RWPE2 (cell line): ENCODE measurements around the gene PARP6.
"Not testable (repeated sequence)": the region's sequence is repeated elsewhere in the genome, so short reads cannot be mapped to it uniquely, and the experiment has no call there.

ENCODE experiments used
- ATAC-seq: fragments of 200-7000 bp; cut with Tn5 transposase; 3 replicates; pipeline ENCODE4 v1.9.1; 2021; ENCODE audit warnings: low read depth
- DNase-seq: peaks from one replicate; pipeline ENCODE4 v3.0.0-alpha.2; 2020; ENCODE audit warnings: low spot score
- H3K27ac ChIP-seq: fragments of 450-650 bp; 2 replicates; pipeline ENCODE4 v1.5.1; 2017; ENCODE audit warnings: mild to moderate bottlenecking; ENCODE audit not compliant: poor library complexity, severe bottlenecking
- H3K27me3 ChIP-seq: fragments of 250-450 bp; sonication (Bioruptor Pico); 2 replicates; pipeline ENCODE4 v1.5.1; 2021; ENCODE audit warnings: mild to moderate bottlenecking, moderate library complexity; ENCODE audit not compliant: insufficient read depth, poor library complexity, severe bottlenecking
- H3K36me3 ChIP-seq: fragments of 250-450 bp; sonication (Bioruptor Pico); 2 replicates; pipeline ENCODE4 v1.5.1; 2020; ENCODE audit warnings: low read depth, mild to moderate bottlenecking, moderate library complexity
- H3K4me1 ChIP-seq: fragments of 250-450 bp; sonication (Bioruptor Pico); 2 replicates; pipeline ENCODE4 v1.5.1; 2021; ENCODE audit warnings: mild to moderate bottlenecking, moderate library complexity; ENCODE audit not compliant: insufficient read depth, poor library complexity, severe bottlenecking
- H3K4me3 ChIP-seq: fragments of 250-450 bp; sonication (Bioruptor Pico); 2 replicates; pipeline ENCODE4 v1.5.1; 2021; ENCODE audit warnings: mild to moderate bottlenecking, moderate library complexity; ENCODE audit not compliant: severe bottlenecking
- H3K9me3 ChIP-seq: fragments of 250-450 bp; sonication (Bioruptor Pico); 2 replicates; pipeline ENCODE4 v1.5.1; 2021; ENCODE audit warnings: mild to moderate bottlenecking, moderate library complexity; ENCODE audit not compliant: severe bottlenecking
- TF ChIP-seq, protein P1 (sequence below): fragments of 450-650 bp; IDR thresholded peaks from one replicate; pipeline ENCODE4 v1.5.1; 2017; ENCODE audit warnings: mild to moderate bottlenecking, moderate library complexity; ENCODE audit not compliant: poor library complexity, severe bottlenecking

PARP6 gene

DNA sequence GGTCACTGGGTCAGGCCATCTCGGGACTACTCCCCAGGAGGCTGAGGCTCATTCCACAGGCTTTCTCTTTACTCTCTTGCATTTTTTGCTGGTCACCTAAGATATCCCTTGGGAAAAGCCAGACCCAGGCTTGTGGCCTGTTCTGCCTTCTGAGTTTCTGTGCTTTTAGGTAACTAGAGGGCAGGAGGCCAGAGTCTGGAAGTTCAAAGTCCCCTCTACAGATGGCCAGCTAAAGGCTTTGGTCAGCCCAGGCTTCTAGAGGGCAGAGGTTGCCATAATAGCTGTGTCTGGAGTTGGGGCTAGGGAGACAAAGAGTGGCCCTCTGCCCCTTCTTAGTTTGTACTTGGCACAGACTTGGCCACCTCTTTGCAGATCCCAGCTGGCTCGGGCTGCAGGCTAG is 8.4 kb upstream of the PARP6 start:
- Histone ChIP-seq H3K27me3 (no peaks in the 10 kb centered on the region), H3K27ac (no peak overlapping the region), H3K4me1 (peaks cover 7% of the 10 kb centered on the region), H3K9me3 (no peaks in the 10 kb centered on the region), H3K36me3 (no peaks in the 10 kb centered on the region), H3K4me3 (no peak overlapping the region)
- DNase-seq (no peak), ATAC-seq (no peak)
- TF ChIP-seq, protein P1, sequence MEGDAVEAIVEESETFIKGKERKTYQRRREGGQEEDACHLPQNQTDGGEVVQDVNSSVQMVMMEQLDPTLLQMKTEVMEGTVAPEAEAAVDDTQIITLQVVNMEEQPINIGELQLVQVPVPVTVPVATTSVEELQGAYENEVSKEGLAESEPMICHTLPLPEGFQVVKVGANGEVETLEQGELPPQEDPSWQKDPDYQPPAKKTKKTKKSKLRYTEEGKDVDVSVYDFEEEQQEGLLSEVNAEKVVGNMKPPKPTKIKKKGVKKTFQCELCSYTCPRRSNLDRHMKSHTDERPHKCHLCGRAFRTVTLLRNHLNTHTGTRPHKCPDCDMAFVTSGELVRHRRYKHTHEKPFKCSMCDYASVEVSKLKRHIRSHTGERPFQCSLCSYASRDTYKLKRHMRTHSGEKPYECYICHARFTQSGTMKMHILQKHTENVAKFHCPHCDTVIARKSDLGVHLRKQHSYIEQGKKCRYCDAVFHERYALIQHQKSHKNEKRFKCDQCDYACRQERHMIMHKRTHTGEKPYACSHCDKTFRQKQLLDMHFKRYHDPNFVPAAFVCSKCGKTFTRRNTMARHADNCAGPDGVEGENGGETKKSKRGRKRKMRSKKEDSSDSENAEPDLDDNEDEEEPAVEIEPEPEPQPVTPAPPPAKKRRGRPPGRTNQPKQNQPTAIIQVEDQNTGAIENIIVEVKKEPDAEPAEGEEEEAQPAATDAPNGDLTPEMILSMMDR = no peak

DNA sequence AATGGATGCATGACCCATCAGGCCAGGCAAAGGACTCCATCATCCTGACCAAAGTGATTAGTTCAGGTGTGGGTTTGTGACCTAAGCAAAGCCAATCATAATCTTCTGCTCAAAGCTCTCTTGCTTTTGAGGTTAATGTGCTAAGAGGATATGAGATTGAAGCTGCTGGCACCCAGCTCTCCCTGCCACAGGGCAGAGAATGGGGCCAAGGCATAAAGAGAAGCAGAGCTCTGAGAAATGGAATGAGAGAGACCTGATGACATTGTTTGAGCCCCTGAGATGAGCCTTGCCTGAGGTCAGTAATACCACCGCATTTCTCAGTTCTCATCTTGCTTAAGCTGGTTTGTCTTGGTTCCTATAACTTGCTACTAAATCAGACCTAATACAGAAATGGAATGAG is 6.4 kb upstream of the PARP6 start:
- Histone ChIP-seq H3K27ac (no peak overlapping the region), H3K36me3 (no peaks in the 10 kb centered on the region), H3K4me1 (no peaks in the 10 kb centered on the region), H3K9me3 (no peaks in the 10 kb centered on the region), H3K4me3 (no peak overlapping the region), H3K27me3 (no peaks in the 10 kb centered on the region)
- TF ChIP-seq, protein P1 = no peak
- DNase-seq (no peak), ATAC-seq (no peak)

DNA sequence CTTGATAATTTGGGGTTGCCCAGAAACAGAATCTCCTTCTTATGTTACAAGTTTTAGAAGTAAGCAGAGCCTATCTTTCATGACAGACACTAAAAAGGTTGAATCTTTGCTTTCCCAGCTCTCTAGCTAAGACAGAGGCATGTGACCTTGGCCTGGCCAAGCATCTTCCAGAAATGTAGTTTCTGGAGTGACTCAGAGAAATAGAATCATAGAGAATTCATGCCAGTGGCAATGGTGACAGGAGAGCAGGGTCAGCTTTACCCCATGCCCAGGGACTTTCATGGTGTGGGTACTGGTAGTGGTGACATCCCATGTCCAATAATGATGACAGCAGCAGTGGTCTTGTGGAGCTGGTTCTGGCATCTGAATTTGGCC is 4.0 kb upstream of the PARP6 start:
- Histone ChIP-seq H3K27me3 (no peaks in the 10 kb centered on the region), H3K27ac (no peak overlapping the region), H3K9me3 (no peaks in the 10 kb centered on the region), H3K36me3 (no peaks in the 10 kb centered on the region), H3K4me1 (peaks cover 6% of the 10 kb centered on the region), H3K4me3 (no peak overlapping the region)
- ATAC-seq = no peak
- TF ChIP-seq, protein P1 = no peak
- DNase-seq = no peak

DNA sequence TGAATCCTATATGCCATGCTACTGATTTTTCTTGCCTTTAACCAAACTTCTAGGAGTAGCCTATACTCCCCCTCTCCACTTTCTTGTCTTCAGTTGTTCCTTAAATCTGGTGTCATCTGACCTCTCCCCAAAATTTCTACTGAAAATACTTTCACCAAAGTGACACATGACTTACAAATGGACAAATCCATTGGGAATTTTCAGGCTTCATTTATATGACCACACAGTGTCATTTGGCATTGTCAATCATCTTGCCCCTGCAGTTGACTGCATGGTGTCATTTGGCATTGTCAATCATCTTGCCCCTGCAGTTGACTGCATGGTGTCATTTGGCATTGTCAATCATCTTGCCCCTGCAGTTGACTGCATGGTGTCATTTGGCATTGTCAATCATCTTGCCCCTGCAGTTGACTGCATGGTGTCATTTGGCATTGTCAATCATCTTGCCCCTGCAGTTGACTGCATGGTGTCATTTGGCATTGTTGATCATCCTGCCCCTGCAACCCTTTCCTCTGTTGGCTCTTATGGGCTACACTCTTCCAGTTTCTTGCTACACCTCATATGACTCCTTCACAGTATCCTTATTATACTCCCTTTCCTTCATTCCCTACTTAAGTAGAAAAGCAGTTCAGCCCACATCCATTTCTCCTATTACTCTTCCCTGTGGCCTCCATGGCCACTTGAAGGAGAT is 3.4 kb upstream of the PARP6 start:
- ATAC-seq, H3K27me3 ChIP-seq, H3K9me3 ChIP-seq, H3K36me3 ChIP-seq, DNase-seq, H3K4me1 ChIP-seq, H3K27ac ChIP-seq, H3K4me3 ChIP-seq: not testable (repeated sequence)

DNA sequence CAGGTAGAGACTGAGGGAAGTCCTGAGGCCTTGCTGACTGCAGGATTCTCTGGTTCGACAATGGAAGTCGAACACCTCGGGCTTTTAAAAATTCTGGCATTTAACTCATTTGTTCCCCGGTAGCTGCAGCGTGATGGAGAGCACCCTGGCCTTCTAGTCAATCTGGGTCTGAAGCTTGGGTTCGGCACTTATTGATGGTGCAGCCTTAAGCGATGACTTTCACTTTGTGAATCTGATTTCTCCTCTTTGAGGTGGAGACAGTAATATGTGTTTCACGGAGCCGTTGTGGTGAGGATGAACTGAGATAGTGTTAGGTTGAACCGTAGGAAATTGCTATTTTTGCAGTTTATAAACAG is 621 bp upstream of the PARP6 start:
- H3K27ac ChIP-seq = peak overlapping the region; percentile 54
- DNase-seq (no peak), ATAC-seq (no peak)
- H3K4me1 ChIP-seq = peaks cover 13% of the 10 kb centered on the region
- peaks cover 22% of the 10 kb centered on the region for H3K36me3 ChIP-seq
- no peaks in the 10 kb centered on the region for H3K9me3 ChIP-seq
- no peaks in the 10 kb centered on the region for H3K27me3 ChIP-seq
- TF ChIP-seq, protein P1 = peak; percentile 69
- peak overlapping the region; percentile 79 for H3K4me3 ChIP-seq
